Cardiac muscle cell (in vitro differentiated cells and primary cell): ENCODE results near the gene PTPA. TPM values are rescaled to one million over a fixed set of nuclear protein-coding genes. Genes with fewer than 3 reads are reported as not detected.

Experiments used
- DNase-seq, 2 donors: peaks; one replicate each; pipeline versions ENCODE4 v3.0.0 to v3.0.0-alpha.2; 2010 to 2017; ENCODE audit warnings: low read depth in 1 of 2, low spot score in 1 of 2
- H3K27ac ChIP-seq: fragments of 200-600 bp; sonication (generic); 2 replicates; pipeline ENCODE4 v1.5.1; 2016
- H3K27me3 ChIP-seq: fragments of 200-600 bp; sonication (generic); 2 replicates; pipeline ENCODE4 v1.6.0; 2016; ENCODE audit warnings: control low read depth
- H3K36me3 ChIP-seq: fragments of 200-600 bp; sonication (generic); 2 replicates; pipeline ENCODE4 v1.5.1; 2016; ENCODE audit warnings: control low read depth
- H3K4me1 ChIP-seq: fragments of 200-600 bp; sonication (generic); 2 replicates; pipeline ENCODE4 v1.8.1; 2017; ENCODE audit warnings: low read depth, mild to moderate bottlenecking, mixed run types
- H3K4me3 ChIP-seq: fragments of 200-600 bp; sonication (generic); 2 replicates; pipeline ENCODE4 v1.5.1; 2016; ENCODE audit warnings: mild to moderate bottlenecking
- H3K9me3 ChIP-seq: fragments of 200-600 bp; sonication (generic); 2 replicates; pipeline ENCODE4 v1.5.1; 2017; ENCODE audit warnings: low read depth, mild to moderate bottlenecking, control low read depth
- CTCF ChIP-seq: IDR thresholded peaks from 2 replicates; pipeline ENCODE4 v1.5.1; 2012; ENCODE audit warnings: low read depth, mild to moderate bottlenecking, low read length
- polyA plus RNA-seq: library from polyadenylated mRNA; unstranded; fragments of >200 nt; fragmentation: Nextera tagmentation; extraction: Ambion mirVana; gene quantifications from 2 replicates; pipeline ENCODE4 v1.2.1, GENCODE V29; 2016
- total RNA-seq: library from RNA; depleted of rRNA; stranded (reverse); fragments of >200 nt; gene quantifications from 2 replicates; pipeline ENCODE4 v1.2.3, GENCODE V29; 2016

The PTPA gene
- total RNA-seq (197 and 257 TPM in 2 replicates), polyA plus RNA-seq (144 and 156 TPM in 2 replicates)

GRCh38 chr9:129110740-129111527 is at the start of gene PTPA, which contains the start of gene CRAT:
Gene PTPA (plus strand): TSS chr9:129111415. CDS start chr9:129111601, 186 bp downstream.
Gene CRAT (minus strand): TSS chr9:129110793. CDS start chr9:129110509, 284 bp downstream.
- H3K27ac ChIP-seq = peak within 1 kb of the TSS; percentile 92
- no peak for TF ChIP-seq CTCF
- no peaks in the 10 kb centered on the region for H3K36me3 ChIP-seq
- peak within 1 kb of the TSS; percentile 88 for H3K4me3 ChIP-seq
- H3K4me1 ChIP-seq = no peaks in the 10 kb centered on the region
- peak; percentile 96 for DNase-seq
- H3K27me3 ChIP-seq = no peaks in the 10 kb centered on the region
- no peaks in the 10 kb centered on the region for H3K9me3 ChIP-seq

- TF ChIP-seq CTCF = no peak
- Histone ChIP-seq H3K4me3 (no peak overlapping the region), H3K27ac (no peak overlapping the region), H3K36me3 (peaks cover 42% of the 10 kb centered on the region), H3K9me3 (no peaks in the 10 kb centered on the region), H3K4me1 (no peaks in the 10 kb centered on the region), H3K27me3 (no peaks in the 10 kb centered on the region)
- DNase-seq = no peak
Observed at GRCh38 chr9:129063061-129063460, 48.2 kb upstream of the PTPA start.

- Histone ChIP-seq H3K4me1 (no peaks in the 10 kb centered on the region), H3K9me3 (no peaks in the 10 kb centered on the region), H3K4me3 (no peak overlapping the region), H3K36me3 (peaks cover 46% of the 10 kb centered on the region), H3K27me3 (no peaks in the 10 kb centered on the region), H3K27ac (no peak overlapping the region)
- DNase-seq = no peak
- no peak for TF ChIP-seq CTCF
Observed at GRCh38 chr9:129064499-129064908, 46.7 kb upstream of the PTPA start.

GRCh38 chr9:129068110-129068509 is 43.1 kb upstream of the PTPA start:
- Histone ChIP-seq H3K4me3 (no peak overlapping the region), H3K36me3 (peaks cover 24% of the 10 kb centered on the region), H3K9me3 (no peaks in the 10 kb centered on the region), H3K27ac (peak overlapping the region; percentile 72), H3K4me1 (no peaks in the 10 kb centered on the region), H3K27me3 (no peaks in the 10 kb centered on the region)
- DNase-seq = no peak
- TF ChIP-seq CTCF = no peak

- no peak overlapping the region for H3K4me3 ChIP-seq
- H3K27ac ChIP-seq = peak overlapping the region; percentile 72
- peak; percentile 52 to 77 for DNase-seq
- H3K4me1 ChIP-seq = no peaks in the 10 kb centered on the region
- H3K9me3 ChIP-seq = no peaks in the 10 kb centered on the region
- TF ChIP-seq CTCF = no peak
- H3K36me3 ChIP-seq = peaks cover 18% of the 10 kb centered on the region
- H3K27me3 ChIP-seq = no peaks in the 10 kb centered on the region
Observed at GRCh38 chr9:129068990-129069861, 42.0 kb upstream of the PTPA start.
